Gastroesophageal sphincter (tissue), 4 donors: ENCODE data around the gene UPF1. TPM values are rescaled to one million over a fixed set of nuclear protein-coding genes. Genes with fewer than 3 reads are reported as not detected.

Experiments used
- ATAC-seq: fragments of 150-250 bp; one replicate; pipeline ENCODE4 v1.9.1; 2016; ENCODE audit warnings: mild to moderate bottlenecking, moderate library complexity
- H3K27ac ChIP-seq, 4 donors: fragments of 200-600 bp; sonication (generic) in 3 of 4; 1 replicate in 3 of 4; 2 replicates in 1 of 4; pipeline ENCODE4 v1.5.1; 2016 to 2019
- H3K27me3 ChIP-seq: fragments of 200-600 bp; sonication (generic); one replicate; pipeline ENCODE4 v1.5.1; 2019
- H3K36me3 ChIP-seq, 2 donors: fragments of 200-600 bp; sonication (generic); one replicate each; pipeline ENCODE4 v1.5.1; 2019; ENCODE audit warnings: control low read depth in 1 of 2
- H3K4me1 ChIP-seq, 3 donors: fragments of 200-600 bp; sonication (generic); 1 replicate in 2 of 3; 2 replicates in 1 of 3; pipeline ENCODE4 v1.5.1; 2016 to 2019; ENCODE audit warnings: control low read depth in 2 of 3
- H3K4me3 ChIP-seq, 2 donors: fragments of 200-600 bp; sonication (generic); one replicate each; pipeline ENCODE4 v1.5.1; 2019; ENCODE audit warnings: mild to moderate bottlenecking in 1 of 2, moderate library complexity in 1 of 2
- H3K9me3 ChIP-seq, 3 donors: fragments of 200-600 bp; sonication (generic); one replicate each; pipeline ENCODE4 v1.5.1; 2017 to 2019; ENCODE audit warnings: control low read depth in 2 of 3
- EP300 ChIP-seq: sonication (generic); formaldehyde crosslinking; IDR thresholded peaks from one replicate; pipeline ENCODE4 v1.6.1; 2017; ENCODE audit warnings: antibody characterized with exemption, mild to moderate bottlenecking
- POLR2A ChIP-seq, 2 donors: fragments of 450-650 bp; IDR thresholded peaks; one replicate each; pipeline ENCODE4 v1.6.1; 2017; ENCODE audit warnings: antibody characterized with exemption in 2 of 2, mild to moderate bottlenecking in 2 of 2, moderate library complexity in 1 of 2
- POLR2AphosphoS5 ChIP-seq: sonication (generic); formaldehyde crosslinking; IDR thresholded peaks from one replicate; pipeline ENCODE4 v1.6.1; 2017; ENCODE audit warnings: antibody characterized with exemption
- WGBS, 2 donors: methylation state at CpG; one replicate each; pipeline ENCODE4 v1.1.5; 2018; ENCODE audit warnings: low coverage in 1 of 2; 5-methylcytosine and 5-hydroxymethylcytosine counted together
- total RNA-seq, 4 donors: library from RNA; depleted of rRNA; stranded (reverse); fragments of >200 nt; gene quantifications; one replicate each; pipeline ENCODE4 v1.1.0, GENCODE V29; 2016
- TF ChIP-seq, protein P1 (sequence below), 4 experiments: fragments of 200-600 bp in 2 of 4; fragments of 450-650 bp in 2 of 4; sonication (generic) in 1 of 4; IDR thresholded peaks; one replicate each; pipeline ENCODE4 v1.5.1; 2017 to 2019; ENCODE audit warnings: antibody characterized with exemption in 4 of 4, mild to moderate bottlenecking in 2 of 4, moderate library complexity in 2 of 4

The UPF1 gene
- total RNA-seq, 4 donors from 2014 or later, result 53.6 to 92.2 (median 59.9) TPM

DNA sequence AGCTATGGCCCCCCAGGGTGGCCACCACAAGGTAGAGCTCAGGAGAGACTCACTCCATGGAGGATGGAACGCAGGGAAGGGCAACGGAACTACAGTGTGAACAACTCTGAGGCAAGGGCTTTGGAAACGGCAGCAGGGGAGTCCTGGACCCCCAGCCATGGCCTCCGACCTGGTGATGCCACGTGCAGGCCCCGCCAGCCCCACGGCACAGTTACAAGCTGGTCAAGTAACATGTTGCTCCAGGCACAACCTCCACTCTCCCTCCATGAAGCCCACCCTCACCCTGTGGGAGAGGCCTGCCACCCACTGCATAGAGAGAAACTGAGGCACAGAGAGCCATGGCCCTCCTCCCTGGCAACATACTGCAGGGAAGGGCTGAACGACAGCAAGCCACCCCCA lies 73.3 kb downstream of the UPF1 start:
- H3K27ac ChIP-seq, result no peak overlapping the region
- ATAC-seq, result no peak
- no peaks in the 10 kb centered on the region for H3K27me3 ChIP-seq
- H3K9me3 ChIP-seq, result no peaks in the 10 kb centered on the region
- H3K36me3 ChIP-seq, result peaks cover 0 to 96% of the 10 kb centered on the region in 2 donors
- H3K4me3 ChIP-seq, result no peak overlapping the region
- WGBS, 2 donors, result 81% methylated on average over 2 of the region's 8 CpGs; no CpG with 5 or more reads in 1 of the 2 donors
- no peaks in the 10 kb centered on the region for H3K4me1 ChIP-seq
- TF ChIP-seq, protein P1, sequence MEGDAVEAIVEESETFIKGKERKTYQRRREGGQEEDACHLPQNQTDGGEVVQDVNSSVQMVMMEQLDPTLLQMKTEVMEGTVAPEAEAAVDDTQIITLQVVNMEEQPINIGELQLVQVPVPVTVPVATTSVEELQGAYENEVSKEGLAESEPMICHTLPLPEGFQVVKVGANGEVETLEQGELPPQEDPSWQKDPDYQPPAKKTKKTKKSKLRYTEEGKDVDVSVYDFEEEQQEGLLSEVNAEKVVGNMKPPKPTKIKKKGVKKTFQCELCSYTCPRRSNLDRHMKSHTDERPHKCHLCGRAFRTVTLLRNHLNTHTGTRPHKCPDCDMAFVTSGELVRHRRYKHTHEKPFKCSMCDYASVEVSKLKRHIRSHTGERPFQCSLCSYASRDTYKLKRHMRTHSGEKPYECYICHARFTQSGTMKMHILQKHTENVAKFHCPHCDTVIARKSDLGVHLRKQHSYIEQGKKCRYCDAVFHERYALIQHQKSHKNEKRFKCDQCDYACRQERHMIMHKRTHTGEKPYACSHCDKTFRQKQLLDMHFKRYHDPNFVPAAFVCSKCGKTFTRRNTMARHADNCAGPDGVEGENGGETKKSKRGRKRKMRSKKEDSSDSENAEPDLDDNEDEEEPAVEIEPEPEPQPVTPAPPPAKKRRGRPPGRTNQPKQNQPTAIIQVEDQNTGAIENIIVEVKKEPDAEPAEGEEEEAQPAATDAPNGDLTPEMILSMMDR (IDR thresholded peaks at IDR 0.05), result no peak
- no peak for TF ChIP-seq EP300
- no peak for TF ChIP-seq POLR2AphosphoS5
- TF ChIP-seq POLR2A (IDR thresholded peaks at IDR 0.05), result no peak

GRCh38 chr19:18905513-18906236 lies 73.9 kb downstream of the UPF1 start:
- Histone ChIP-seq H3K27ac (no peak overlapping the region), H3K4me3 (no peak overlapping the region), H3K4me1 (no peaks in the 10 kb centered on the region), H3K9me3 (no peaks in the 10 kb centered on the region), H3K36me3 (peaks cover 0 to 96% of the 10 kb centered on the region in 2 donors), H3K27me3 (no peaks in the 10 kb centered on the region)
- no peak for ATAC-seq
- TF ChIP-seq, protein P1 (IDR thresholded peaks at IDR 0.05), result no peak
- TF ChIP-seq POLR2A (IDR thresholded peaks at IDR 0.05) (no peak), EP300 (no peak), POLR2AphosphoS5 (no peak)
- 80 to 84% methylated on average over 2 to 5 of the region's 26 CpGs for WGBS, 2 donors

DNA sequence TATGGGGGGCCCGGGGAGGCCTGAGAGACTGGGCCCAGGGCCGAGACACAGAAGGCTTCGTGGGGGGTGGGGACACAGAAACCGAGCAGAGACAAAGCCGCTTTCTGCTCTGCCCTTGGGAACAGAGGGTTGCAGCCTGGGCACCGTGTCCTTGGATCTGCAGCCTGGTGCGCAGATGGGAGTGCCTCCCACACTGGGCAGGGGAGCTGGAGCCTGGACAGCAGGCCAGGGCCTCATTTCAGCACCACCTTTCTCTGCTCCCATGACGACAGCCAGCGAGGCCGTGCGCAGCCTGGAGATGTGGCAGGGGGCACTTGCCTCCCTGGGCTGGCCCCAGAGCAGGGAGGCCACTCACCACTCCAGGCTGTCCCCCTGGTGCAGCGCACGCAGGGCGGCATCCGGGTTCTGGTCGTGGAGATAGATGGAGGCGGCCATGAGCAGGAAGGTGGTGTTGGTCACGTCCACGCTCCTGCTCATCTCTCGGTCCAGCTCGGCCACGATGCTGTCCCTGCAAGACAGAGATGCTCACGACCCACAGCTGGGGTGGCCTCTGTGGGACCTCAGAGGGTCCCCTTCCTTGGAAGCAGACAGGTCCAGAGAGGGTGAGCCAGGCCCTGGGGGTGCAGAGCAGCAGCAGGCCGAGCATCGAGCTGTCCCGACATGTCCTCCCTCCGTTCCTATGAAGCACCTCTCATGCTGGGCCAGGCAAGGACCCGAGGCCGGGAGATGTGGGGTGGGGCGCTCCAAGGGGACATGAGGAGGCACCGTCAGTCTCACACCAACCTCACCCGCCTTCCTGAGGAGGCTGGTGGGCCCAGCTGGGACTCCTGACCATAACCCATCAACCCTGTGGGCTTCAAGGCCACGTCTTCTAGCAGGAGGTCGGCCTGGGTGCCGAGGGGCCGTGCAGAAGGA lies 75.1 kb downstream of the UPF1 start:
- H3K9me3 ChIP-seq, result no peaks in the 10 kb centered on the region
- H3K4me1 ChIP-seq, result no peaks in the 10 kb centered on the region
- no peak for ATAC-seq
- no peak overlapping the region for H3K4me3 ChIP-seq
- H3K27ac ChIP-seq, result no peak overlapping the region
- no peaks in the 10 kb centered on the region for H3K27me3 ChIP-seq
- TF ChIP-seq, protein P1 (IDR thresholded peaks at IDR 0.05), result no peak
- TF ChIP-seq POLR2AphosphoS5 (no peak), EP300 (no peak), POLR2A (IDR thresholded peaks at IDR 0.05) (no peak)
- peaks cover 0 to 95% of the 10 kb centered on the region in 2 donors for H3K36me3 ChIP-seq
- WGBS, 2 donors, result no CpG with 5 or more reads among the region's 36 CpGs

DNA sequence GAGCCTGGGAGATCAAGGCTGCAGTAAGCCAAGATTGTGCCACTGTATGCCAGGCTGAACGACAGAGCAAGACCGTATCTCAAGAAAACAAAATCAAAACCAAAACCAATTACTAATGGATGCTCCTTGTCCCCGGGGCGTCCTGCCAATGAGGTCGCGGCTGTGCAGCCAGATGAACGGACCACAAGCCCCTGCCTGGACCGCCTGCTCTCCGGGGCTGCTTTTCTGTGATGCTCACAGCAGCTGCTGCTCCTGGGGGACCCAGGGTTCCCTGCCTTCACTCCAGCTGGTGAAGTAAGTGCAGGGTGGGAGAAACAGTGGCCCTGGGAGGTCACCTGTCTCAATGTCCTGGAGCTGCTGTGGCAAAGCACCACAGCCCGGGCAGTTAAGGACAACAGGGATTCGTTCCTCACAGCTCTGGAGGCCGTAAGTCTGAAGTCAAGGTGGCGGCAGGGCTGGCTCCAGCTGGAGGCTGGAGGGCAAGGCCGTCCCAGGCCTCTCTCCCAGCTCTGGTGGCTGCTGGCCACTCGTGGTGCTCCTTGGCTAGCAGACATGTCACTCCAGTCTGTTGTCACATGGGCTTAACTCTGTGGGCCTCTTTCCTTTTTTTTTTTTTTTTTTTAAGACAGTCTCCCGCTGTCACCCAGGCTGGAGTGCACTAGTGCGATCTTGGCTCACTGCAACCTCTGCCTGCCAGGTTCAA lies 77.3 kb downstream of the UPF1 start:
- Histone ChIP-seq H3K27ac (no peak overlapping the region), H3K4me1 (no peaks in the 10 kb centered on the region), H3K27me3 (no peaks in the 10 kb centered on the region), H3K9me3 (no peaks in the 10 kb centered on the region), H3K36me3 (peaks cover 0 to 97% of the 10 kb centered on the region in 2 donors), H3K4me3 (no peak overlapping the region)
- ATAC-seq, result no peak
- TF ChIP-seq, protein P1 (IDR thresholded peaks at IDR 0.05), result no peak
- no peak for TF ChIP-seq POLR2AphosphoS5
- WGBS, 2 donors, result 88 to 100% methylated on average over 9 to 11 of the region's 17 CpGs
